Type B pancreatic cell (in vitro differentiated cells): ENCODE measurements around the gene ZBTB21. TPM values are rescaled to one million over a fixed set of nuclear protein-coding genes. Genes with fewer than 3 reads are reported as not detected.

Experiments used
- DNase-seq: peaks from one replicate; pipeline ENCODE4 v3.0.0; 2021; ENCODE audit warnings: mixed read lengths; ENCODE audit not compliant: unreplicated experiment; ENCODE audit errors: extremely low spot score
- H3K27ac Mint-ChIP-seq: 2 replicates; pipeline ENCODE4 v1.8.0; 2021; ENCODE audit warnings: mild to moderate bottlenecking, mixed read lengths
- H3K27me3 Mint-ChIP-seq: 2 replicates; pipeline ENCODE4 v1.8.0; 2021; ENCODE audit warnings: mixed read lengths
- H3K36me3 Mint-ChIP-seq: 2 replicates; pipeline ENCODE4 v1.8.0; 2021; ENCODE audit warnings: mixed read lengths
- H3K4me1 Mint-ChIP-seq: one replicate; pipeline ENCODE4 v1.8.0; 2021; ENCODE audit warnings: mixed read lengths; ENCODE audit not compliant: unreplicated experiment
- H3K4me3 Mint-ChIP-seq: 2 replicates; pipeline ENCODE4 v1.8.0; 2021; ENCODE audit warnings: mild to moderate bottlenecking, mixed read lengths
- H3K9me3 Mint-ChIP-seq: 2 replicates; pipeline ENCODE4 v1.8.0; 2021; ENCODE audit warnings: mixed read lengths
- total RNA-seq: library from RNA; stranded (reverse); gene quantifications from 2 replicates; pipeline ENCODE4 v1.2.1, GENCODE V29; 2021; ENCODE audit warnings: low replicate concordance
- TF ChIP-seq, protein P1 (sequence below): fragments of 200-600 bp; sonication (generic); conservative IDR thresholded peaks from 2 replicates; pipeline ENCODE4 v1.5.0; 2021; ENCODE audit warnings: antibody characterized with exemption, mild to moderate bottlenecking

Gene ZBTB21
- total RNA-seq, 1 donor from 2014 or later: 19.9 TPM

DNA sequence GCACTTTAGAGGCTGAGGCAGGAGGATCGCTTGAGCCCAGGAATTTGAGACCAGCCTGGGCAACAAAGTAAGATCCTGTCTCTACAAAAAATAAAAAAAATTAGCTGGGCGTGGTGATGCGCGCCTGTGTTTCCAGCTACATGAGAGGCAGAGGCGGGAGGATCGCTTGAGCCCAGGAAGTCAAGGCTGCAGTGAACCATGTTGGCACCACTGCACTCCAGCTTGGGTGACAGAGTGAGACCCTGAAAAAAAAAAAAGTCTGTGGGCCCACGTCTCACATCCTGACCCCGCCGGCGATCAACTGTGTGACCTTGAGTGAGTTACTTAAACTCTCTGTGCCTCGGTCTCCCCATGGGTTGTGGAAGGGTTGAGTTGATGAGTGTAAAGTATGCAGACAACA, 12.7 kb upstream of the ZBTB21 start:
- Mint-ChIP-seq H3K4me1 (peaks cover 29% of the 10 kb centered on the region), H3K9me3 (no peaks in the 10 kb centered on the region), H3K27me3 (peaks cover 3% of the 10 kb centered on the region), H3K4me3 (no peak overlapping the region), H3K36me3 (no peaks in the 10 kb centered on the region), H3K27ac (no peak overlapping the region)
- DNase-seq: no peak
- TF ChIP-seq, protein P1, sequence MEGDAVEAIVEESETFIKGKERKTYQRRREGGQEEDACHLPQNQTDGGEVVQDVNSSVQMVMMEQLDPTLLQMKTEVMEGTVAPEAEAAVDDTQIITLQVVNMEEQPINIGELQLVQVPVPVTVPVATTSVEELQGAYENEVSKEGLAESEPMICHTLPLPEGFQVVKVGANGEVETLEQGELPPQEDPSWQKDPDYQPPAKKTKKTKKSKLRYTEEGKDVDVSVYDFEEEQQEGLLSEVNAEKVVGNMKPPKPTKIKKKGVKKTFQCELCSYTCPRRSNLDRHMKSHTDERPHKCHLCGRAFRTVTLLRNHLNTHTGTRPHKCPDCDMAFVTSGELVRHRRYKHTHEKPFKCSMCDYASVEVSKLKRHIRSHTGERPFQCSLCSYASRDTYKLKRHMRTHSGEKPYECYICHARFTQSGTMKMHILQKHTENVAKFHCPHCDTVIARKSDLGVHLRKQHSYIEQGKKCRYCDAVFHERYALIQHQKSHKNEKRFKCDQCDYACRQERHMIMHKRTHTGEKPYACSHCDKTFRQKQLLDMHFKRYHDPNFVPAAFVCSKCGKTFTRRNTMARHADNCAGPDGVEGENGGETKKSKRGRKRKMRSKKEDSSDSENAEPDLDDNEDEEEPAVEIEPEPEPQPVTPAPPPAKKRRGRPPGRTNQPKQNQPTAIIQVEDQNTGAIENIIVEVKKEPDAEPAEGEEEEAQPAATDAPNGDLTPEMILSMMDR: no peak

DNA sequence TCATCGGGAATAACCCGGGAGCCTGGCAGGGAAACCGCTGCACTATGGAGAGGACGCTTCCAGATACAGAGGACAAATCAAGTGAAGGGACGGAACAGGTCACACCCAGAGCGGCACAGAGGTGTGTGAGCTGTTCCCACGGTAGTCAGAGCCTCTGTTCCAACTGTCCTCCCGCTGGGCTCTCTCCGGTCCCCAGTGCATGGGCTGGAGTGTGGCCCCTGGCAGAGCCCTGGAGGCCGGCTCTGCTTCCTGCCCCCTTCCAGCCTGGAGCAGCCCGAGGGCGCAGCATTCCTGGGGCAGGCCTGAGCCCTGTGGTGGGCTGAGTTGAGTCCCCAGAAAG, 11.9 kb upstream of the ZBTB21 start:
- H3K9me3 Mint-ChIP-seq: no peaks in the 10 kb centered on the region
- no peak for DNase-seq
- H3K36me3 Mint-ChIP-seq: no peaks in the 10 kb centered on the region
- TF ChIP-seq, protein P1: no peak
- no peak overlapping the region for H3K27ac Mint-ChIP-seq
- peaks cover 3% of the 10 kb centered on the region for H3K27me3 Mint-ChIP-seq
- H3K4me3 Mint-ChIP-seq: peak overlapping the region; percentile 26
- H3K4me1 Mint-ChIP-seq: peaks cover 29% of the 10 kb centered on the region

DNA sequence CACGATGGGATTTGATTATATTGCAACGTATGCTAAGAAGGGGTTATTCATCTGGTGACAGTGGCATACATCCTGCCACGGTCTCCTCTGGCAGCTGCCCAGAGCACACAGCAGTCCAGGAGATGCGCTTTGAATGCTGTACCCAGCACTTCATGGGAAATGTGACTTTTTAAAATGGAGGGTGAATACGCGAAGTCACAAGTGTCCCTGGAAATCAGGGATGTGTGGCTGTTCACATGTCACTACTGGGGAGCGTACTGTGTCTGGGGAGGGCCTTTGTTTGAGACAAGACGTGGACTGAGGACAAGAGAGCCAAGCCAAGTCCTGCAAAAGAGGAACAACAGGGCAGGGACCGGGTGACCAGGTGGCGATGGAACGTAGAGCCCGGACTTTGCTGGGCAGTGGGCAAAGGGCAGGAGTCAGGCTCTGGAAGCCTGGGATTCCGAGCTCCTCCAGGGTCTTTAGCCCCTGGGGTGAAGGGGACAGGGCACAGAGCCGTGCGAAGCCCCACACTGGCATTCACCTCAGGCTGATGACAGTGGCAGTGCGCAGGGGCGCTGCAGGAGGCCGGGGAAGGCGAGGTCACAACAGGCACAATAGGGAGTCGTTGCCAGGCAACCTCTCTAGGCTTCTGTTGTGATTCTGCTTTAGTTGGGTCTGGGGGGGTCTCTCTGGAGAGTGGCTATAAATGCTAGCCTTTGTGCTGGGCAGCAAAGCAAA, 11.4 kb upstream of the ZBTB21 start:
- Mint-ChIP-seq H3K4me1 (peaks cover 29% of the 10 kb centered on the region), H3K9me3 (no peaks in the 10 kb centered on the region), H3K36me3 (no peaks in the 10 kb centered on the region), H3K27ac (no peak overlapping the region), H3K27me3 (peaks cover 3% of the 10 kb centered on the region), H3K4me3 (peak overlapping the region; percentile 26)
- no peak for DNase-seq
- TF ChIP-seq, protein P1: no peak

DNA sequence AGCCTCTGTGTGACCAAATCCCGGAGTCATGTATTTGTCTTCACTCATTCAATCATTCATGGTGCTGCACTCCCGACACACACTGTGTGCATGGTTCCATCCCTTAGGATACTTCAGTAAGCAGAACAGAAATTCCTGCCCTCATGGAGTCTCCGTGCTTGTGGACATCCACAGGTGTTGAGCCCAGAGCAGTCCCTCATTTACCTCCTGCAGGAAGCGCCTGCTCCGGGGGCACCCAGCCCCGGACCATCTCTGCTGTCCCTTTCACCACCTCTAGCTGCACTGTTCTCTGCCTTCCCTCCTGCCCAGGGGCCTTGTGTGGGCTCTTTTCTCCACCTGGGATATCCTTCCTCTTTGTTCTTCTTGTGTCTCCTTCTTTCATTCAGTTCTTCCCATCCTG, 9.5 kb upstream of the ZBTB21 start:
- H3K4me1 Mint-ChIP-seq: peaks cover 21% of the 10 kb centered on the region
- no peak overlapping the region for H3K4me3 Mint-ChIP-seq
- DNase-seq: no peak
- TF ChIP-seq, protein P1: no peak
- H3K27ac Mint-ChIP-seq: no peak overlapping the region
- H3K27me3 Mint-ChIP-seq: peaks cover 3% of the 10 kb centered on the region
- no peaks in the 10 kb centered on the region for H3K9me3 Mint-ChIP-seq
- H3K36me3 Mint-ChIP-seq: no peaks in the 10 kb centered on the region

DNA sequence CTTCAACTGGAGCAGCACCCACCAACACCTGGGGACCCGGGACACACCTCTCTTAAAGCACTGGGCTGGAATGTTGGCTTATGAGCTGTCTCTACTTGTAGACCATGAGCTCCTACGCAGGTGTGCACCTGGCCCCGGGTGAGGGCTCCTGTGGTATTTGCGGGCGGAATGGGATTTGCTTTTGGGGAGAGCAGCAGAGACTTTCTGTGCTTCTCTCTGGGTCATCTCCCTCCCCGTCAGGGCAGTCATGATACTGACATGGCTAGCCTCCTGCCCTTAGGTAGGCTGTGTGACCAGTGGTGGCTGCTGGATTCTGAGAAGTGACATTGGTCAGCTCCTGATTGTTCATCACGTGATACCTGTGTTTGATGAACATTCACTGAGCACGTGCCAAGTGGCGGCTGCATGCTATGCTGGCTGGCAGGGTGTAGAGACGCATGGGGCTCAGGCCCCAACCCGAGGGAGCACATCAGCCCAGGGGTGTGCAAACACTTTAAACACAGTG, 9.0 kb upstream of the ZBTB21 start:
- DNase-seq: no peak
- Mint-ChIP-seq H3K27ac (no peak overlapping the region), H3K9me3 (no peaks in the 10 kb centered on the region), H3K4me3 (no peak overlapping the region), H3K36me3 (no peaks in the 10 kb centered on the region), H3K27me3 (peaks cover 3% of the 10 kb centered on the region), H3K4me1 (peaks cover 21% of the 10 kb centered on the region)
- TF ChIP-seq, protein P1: no peak
